GM12878 (cell line): ENCODE results near the gene FASN. TPM values are rescaled to one million over a fixed set of nuclear protein-coding genes. Genes with fewer than 3 reads are reported as not detected.

Experiments used
- CTCF ChIP-seq, 3 experiments: IDR thresholded peaks in 2 of 3; conservative IDR thresholded peaks in 1 of 3; 2 replicates each; pipeline ENCODE4 v1.5.1; 2011; ENCODE audit warnings: low read depth in 3 of 3, low read length in 3 of 3, mild to moderate bottlenecking in 3 of 3, control low read depth in 2 of 3, moderate library complexity in 2 of 3, inconsistent platforms in 1 of 3, mixed read lengths in 1 of 3; ENCODE audit not compliant: control insufficient read depth in 2 of 3, insufficient read depth in 1 of 3; ENCODE audit errors: extremely low read depth in 1 of 3
- RAD21 ChIP-seq: IDR thresholded peaks from 2 replicates; pipeline ENCODE4 v1.6.1; 2011; ENCODE audit warnings: mild to moderate bottlenecking, low read depth, low read length, moderate library complexity; ENCODE audit not compliant: insufficient read depth
- SMAD1 ChIP-seq: fragments of 450-650 bp; IDR thresholded peaks from 2 replicates; pipeline ENCODE4 v1.6.1; 2018; ENCODE audit warnings: mild to moderate bottlenecking, low read depth; ENCODE audit not compliant: partially characterized antibody
- ZBTB33 ChIP-seq: fragments of 450-650 bp; IDR thresholded peaks from 2 replicates; pipeline ENCODE4 v1.6.1; 2017; ENCODE audit warnings: mild to moderate bottlenecking
- ZBTB40 ChIP-seq: fragments of 450-650 bp; IDR thresholded peaks from 2 replicates; pipeline ENCODE4 v1.6.1; 2016; ENCODE audit warnings: mild to moderate bottlenecking, moderate library complexity, borderline replicate concordance
- polyA plus RNA-seq, 11 experiments: library from polyadenylated mRNA; depleted of rRNA in 4 of 11; unstranded in 6 of 11; stranded (reverse) in 5 of 11; fragments of >200 nt; fragmentation: Nextera tagmentation in 4 of 11; fragmentation: Illumina TruSeq in 1 of 11; extraction: Ambion mirVana in 4 of 11; extraction: Trizol in 1 of 11; gene quantifications; 1 replicate in 1 of 11; 2 replicates in 10 of 11; pipeline versions ENCODE4 v1.2.1 to v1.2.3, GENCODE V29; 2011 to 2016; ENCODE audit warnings: inconsistent platforms in 2 of 11, missing spikeins in 2 of 11, low read depth in 1 of 11
- total RNA-seq, 4 experiments: library from RNA; depleted of rRNA in 3 of 4; stranded (reverse); fragments of >200 nt in 3 of 4; fragmentation: Illumina TruSeq in 1 of 4; extraction: Trizol in 1 of 4; gene quantifications; 2 replicates each; pipeline versions ENCODE4 v1.2.1 to v1.2.3, GENCODE V29; 2013 to 2021

FASN gene
- total and polyA plus RNA-seq, 10 of the 15 experiments (the other 5 are each of a cell fraction or from before 2014, with no cell fraction given), result 0.19 to 333 (median 30.4) TPM

GRCh38 chr17:82127704-82128103 is 29.7 kb upstream of the FASN start (continued):
- TF ChIP-seq ZBTB33 (no peak), CTCF (IDR thresholded peaks at IDR 0.05 in 2 of 3, conservative IDR thresholded peaks at IDR 0.05 in 1 of 3; ENCODE audit: control insufficient read depth in 2 of 3, extremely low read depth in 1 of 3, insufficient read depth in 1 of 3, low read depth in 3 of 3, low read length in 3 of 3) (no peak), SMAD1 (no peak), ZBTB40 (no peak), RAD21 (no peak)
- TF ChIP-seq, all 136 proteins: peak for 0
